AML-193 (cell line): ENCODE results near the gene C9.
"Not testable (repeated sequence)": the region's sequence is repeated elsewhere in the genome, so short reads cannot be mapped to it uniquely, and the experiment has no call there.

Experiments
- DNase-seq, 2 experiments: peaks; one replicate each; lab custom pipeline; 2025; lab: John Stamatoyannopoulos, UW

C9 gene

DNA sequence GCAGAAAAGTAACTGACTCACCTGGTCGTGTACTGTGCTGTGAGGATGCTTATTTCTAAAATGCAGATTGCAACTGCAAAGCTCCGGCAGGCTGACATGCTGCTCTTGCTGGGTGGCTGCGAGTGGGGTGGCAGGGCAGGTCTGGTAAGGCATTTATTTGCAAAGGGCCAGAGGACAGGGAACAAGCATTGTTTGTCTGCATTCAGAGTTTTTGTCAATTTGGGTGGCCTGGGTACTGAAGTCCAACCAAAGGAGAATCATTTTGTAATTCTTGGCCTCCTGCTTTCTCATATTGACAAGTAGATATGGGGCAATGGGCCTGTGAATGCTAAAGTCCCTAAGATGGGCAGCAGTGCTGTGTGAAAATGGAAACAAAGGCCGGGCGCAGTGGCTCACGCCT lies at the start of gene C9:
C9 (minus strand) TSS at position 129 of the 400 bp plus-strand sequence; CDS start at position 98, 31 bp downstream.
- DNase-seq: no peak

DNA sequence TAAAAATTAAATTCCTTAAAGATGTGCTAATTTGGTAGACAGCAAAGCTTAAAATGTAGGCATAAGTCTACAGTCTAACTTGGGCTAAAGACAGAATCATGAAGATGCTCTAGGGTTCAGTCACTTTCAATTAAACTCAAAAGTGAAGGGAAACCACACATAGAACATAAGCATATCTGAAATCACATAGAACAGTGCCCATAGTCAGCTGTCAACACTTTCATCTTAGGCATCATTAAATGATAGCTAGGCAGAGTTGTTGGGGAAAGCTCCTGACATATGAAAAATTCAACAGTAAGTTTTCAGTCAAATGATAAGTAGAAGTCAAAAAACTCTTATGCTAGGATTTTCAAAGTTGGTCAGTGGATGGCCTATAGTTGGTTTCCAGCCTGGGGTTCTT lies 49.5 kb upstream of the C9 start:
- no peak for DNase-seq

GRCh38 chr5:39412721-39413394 lies 48.6 kb upstream of the C9 start:
- peak in 1 of 2 experiments; percentile 10 for DNase-seq

- no peak for DNase-seq
These were observed 47.7 kb upstream of the C9 start for GRCh38 chr5:39411985-39412384.

DNA sequence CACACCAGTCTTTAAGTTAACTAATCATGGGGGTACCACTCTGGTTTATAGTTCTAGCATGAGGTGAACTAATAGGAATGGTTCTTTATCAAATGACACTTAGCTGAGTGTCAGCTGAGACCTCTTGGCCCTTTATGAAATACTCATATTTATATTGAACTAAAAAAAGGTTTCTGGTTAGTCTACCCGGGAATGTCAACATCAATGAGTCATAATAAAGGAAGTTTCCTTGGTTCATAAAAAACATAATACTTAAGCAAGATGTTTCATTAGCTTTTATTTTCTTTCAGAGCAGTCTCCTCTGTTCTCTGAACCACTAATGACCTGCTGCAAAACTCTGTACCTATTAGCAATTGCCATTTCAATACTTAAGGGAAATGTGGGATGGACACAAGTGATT lies 46.8 kb upstream of the C9 start:
- DNase-seq: peak; percentile 35 to 60

GRCh38 chr5:39409033-39409432 lies 44.7 kb upstream of the C9 start:
- no peak for DNase-seq

DNA sequence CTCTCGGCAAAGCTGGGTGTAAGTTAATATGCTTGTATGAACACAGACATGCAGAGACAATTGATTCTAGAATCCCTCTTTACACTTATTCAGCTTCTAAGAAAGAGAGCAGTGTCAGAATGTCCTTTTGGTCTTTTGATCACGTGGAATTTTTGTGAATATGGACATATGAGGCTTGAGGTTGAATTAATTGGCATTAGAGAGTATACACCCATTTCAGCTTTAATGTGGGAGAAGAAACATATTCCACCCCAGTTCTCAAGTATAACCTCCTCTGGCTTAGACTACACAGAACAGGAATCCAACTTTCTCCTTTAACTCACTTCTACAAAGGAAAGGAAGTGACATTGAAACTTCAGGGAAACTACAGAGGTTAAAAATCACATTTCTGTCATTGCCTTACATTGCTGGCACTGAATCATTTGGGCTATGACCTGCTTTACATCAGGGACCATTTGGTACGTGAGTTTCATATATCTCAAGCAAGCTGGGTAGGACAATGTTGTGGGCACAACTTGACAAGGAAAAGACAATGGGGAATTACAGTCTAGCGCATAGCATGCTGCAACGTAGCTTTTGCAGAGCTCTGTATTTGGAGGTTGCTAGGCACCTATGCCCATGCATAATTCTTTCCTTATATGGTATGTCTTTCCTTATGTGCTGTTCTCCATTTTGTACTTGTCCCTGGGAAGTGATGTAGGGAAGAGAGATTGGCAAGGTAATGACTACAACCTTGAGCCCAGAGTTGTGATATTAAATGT lies 41.0 kb upstream of the C9 start:
- DNase-seq: no peak

GRCh38 chr5:39403761-39404160 lies 39.5 kb upstream of the C9 start:
- not testable (repeated sequence) for DNase-seq

- DNase-seq: not testable (repeated sequence)
These were observed 37.8 kb upstream of the C9 start for GRCh38 chr5:39402140-39402539.

- DNase-seq: no peak
These were observed 36.7 kb upstream of the C9 start for GRCh38 chr5:39400713-39401578.

DNA sequence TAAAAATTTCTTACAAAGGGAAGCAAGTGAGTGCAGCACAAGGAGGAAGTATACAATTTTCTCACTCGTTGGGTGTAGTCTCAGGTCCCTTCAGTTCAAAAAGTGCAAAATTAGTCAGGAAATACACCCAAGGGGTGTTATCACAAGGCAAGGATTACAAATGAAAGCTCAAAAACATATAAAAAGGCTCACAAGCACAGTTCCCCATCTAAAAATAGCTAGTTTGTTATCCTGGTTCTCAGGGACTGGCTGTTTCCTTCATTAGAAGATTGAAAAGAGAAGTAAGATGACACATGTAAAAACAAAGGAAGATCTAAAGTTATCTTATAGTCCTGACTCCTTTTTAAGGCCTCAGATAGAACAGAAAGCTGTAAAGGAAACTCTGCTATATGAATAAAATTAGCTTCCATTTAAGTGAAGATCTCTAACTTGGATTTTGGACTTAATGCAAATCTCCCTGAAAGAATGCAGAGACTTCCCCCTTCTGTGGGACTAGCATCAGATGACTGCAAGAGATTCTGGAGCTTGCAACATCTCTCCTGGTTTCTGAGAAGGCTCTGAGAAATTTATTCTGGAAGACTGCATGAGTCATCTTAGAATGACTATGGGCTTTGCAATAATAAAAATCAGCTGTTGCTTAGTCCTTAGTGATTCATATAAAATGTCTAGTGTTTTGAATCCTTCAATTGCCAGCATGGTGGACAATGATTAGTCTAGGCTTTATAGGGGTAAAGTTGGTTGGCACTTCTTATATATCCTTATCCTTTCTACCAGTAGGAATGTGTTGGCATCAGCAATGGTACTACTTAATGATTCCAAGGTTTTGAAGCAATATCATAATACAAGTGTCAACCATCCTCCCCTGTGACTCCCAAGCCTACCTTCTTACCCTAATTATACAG lies 35.1 kb upstream of the C9 start:
- peak; percentile 83 to 88 for DNase-seq

DNA sequence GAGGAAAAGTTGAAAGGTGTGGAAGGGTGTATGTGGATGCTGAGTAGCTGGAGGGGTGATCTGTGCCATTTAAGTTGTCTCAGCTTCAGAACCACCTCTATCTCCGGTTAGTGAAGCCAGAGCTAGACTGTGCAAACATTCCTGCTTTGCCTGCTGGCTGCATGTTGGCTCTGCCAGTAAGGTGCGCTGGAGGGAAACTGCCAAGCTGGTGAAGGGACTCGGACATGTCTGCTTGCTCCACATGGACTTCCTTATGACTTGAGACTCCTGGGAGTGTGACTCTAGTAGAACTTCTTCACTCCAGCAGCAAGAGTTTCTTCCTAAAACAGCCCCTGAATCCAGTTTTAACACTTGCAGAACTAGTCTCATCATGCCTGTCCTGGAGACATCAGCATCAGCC lies 32.5 kb upstream of the C9 start:
- DNase-seq: no peak

DNA sequence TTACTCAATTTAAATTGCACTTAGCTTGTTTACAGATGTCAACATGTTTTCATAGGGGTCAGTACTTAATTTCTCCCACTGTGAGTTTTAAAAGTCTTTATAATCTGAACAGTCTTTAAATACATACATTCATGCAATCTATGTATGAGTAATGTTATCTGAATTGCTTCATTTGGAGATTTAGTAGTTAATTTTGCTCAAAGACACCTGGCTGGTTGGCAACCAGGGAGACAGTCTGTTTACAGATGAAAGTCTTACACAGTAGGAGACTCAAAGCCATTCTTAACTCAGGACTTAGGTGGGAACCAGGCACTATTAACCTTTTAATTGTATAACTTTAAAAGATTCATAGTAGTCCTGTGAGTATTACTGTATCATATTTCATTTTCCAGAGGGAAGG lies 31.2 kb upstream of the C9 start:
- DNase-seq: no peak

GRCh38 chr5:39394946-39395345 lies 30.7 kb upstream of the C9 start:
- no peak for DNase-seq

- no peak for DNase-seq
These were observed 26.6 kb upstream of the C9 start for GRCh38 chr5:39390945-39391344.

- DNase-seq: no peak
These were observed 23.0 kb upstream of the C9 start for GRCh38 chr5:39387293-39387692.

DNA sequence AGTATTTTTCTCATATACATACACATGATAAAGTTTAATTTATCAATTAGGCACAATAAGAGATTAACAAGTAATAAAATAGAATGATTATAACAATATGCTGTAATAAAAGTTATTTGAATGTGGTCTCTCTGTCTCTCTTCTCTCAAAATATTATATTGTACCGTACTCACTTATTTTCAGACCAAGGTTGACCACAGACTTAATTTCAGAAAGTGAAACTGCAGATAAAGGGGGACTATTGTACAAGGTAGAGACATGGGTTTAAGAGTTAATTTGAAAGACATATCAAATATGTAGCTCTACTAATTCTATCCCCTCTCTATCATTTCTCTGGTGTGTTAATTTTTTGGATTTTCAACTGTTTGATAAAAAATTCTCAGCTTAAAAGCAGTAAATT lies 20.0 kb upstream of the C9 start:
- DNase-seq: no peak

- DNase-seq: no peak
These were observed 17.1 kb upstream of the C9 start for GRCh38 chr5:39381376-39381775.

- no peak for DNase-seq
These were observed 15.4 kb upstream of the C9 start for GRCh38 chr5:39379693-39380092.

DNA sequence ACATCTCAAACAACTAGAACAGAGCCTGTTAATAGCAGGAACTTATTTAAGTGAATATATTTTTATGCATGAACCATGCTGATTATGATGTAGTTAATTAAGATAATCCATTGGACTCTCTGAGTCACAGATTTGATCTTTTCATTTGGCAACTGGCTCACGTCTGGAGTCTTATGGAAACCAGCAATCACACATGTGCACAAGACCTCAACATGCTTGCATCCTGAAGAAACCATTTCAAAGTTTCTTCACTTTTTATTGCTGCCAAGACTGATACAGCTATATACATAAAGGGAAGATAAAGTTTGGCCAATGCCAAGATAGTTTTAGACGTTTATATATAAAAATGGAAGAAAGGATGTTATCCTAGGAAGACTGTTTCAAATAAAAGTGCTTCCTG lies 13.3 kb upstream of the C9 start:
- DNase-seq: no peak

GRCh38 chr5:39376293-39376714 lies 12.0 kb upstream of the C9 start:
- peak; percentile 57 to 64 for DNase-seq

- no peak for DNase-seq
These were observed 9.5 kb upstream of the C9 start for GRCh38 chr5:39373791-39374190.
